K562 (cell line): ENCODE measurements around the gene SH2D7. TPM values are rescaled to one million over a fixed set of nuclear protein-coding genes. Genes with fewer than 3 reads are reported as not detected.

Source experiments
- ATAC-seq: fragments of 200-7000 bp; cut with Tn5 transposase; 3 replicates; pipeline ENCODE4 v1.9.1; 2020; ENCODE audit warnings: moderate library complexity
- BruUV-seq: library from RNA; stranded (reverse); fragments of 400-500 nt; replicated peaks from 2 replicates; lab custom pipeline; 2021; lab: Mats Ljungman, UMichigan
- CTCF ChIA-PET: fragments of 300-600 bp; formaldehyde crosslinking; extraction: SDS; loops from one replicate; lab custom pipeline; 2021; ENCODE audit warnings: low intra/inter-chr PET ratio; lab: Yijun Ruan, JAX
- POLR2A ChIA-PET: fragments of 300-600, 350-650 bp; sonication (Branson Sonifier 250); formaldehyde crosslinking; extraction: SDS; loops from one replicate; lab custom pipeline; 2021; ENCODE audit warnings: antibody characterized with exemption, inconsistent platforms; lab: Yijun Ruan, JAX
- DNase-seq, 4 experiments: peaks; one replicate each; pipeline versions ENCODE4 v3.0.0 to v3.0.0-alpha.2; 2011 to 2018; ENCODE audit warnings: low spot score in 3 of 4, mixed read lengths in 3 of 4; ENCODE audit errors: extremely low read depth in 1 of 4
- FAIRE-seq: peaks from 2 replicates; lab custom pipeline; 2011; peaks lifted over from hg19 to GRCh38; lab: Jason Lieb, UNC
- H2AFZ ChIP-seq: 2 replicates; pipeline ENCODE4 v1.6.0; 2011; ENCODE audit warnings: low read depth, low read length, control low read depth, inconsistent platforms
- H3K27ac ChIP-seq: fragments of 200-600 bp; 3 replicates; pipeline ENCODE4 v1.8.0; 2011; ENCODE audit warnings: low read depth, mild to moderate bottlenecking, control low read depth, inconsistent platforms, low read length, moderate library complexity, mixed read lengths; ENCODE audit errors: extremely low read depth
- H3K27me3 ChIP-seq, 2 experiments: fragments of 300-600 bp in 1 of 2; 2 replicates in 1 of 2; 3 replicates in 1 of 2; pipeline versions ENCODE4 v1.6.0 to v1.8.0; 2011; ENCODE audit warnings: inconsistent platforms in 2 of 2, low read length in 2 of 2, mild to moderate bottlenecking in 1 of 2, mixed read lengths in 1 of 2, moderate library complexity in 1 of 2; ENCODE audit not compliant: control insufficient read depth in 2 of 2, insufficient read depth in 2 of 2
- H3K36me3 ChIP-seq: fragments of 300-600 bp; 3 replicates; pipeline ENCODE4 v1.8.0; 2011; ENCODE audit warnings: mild to moderate bottlenecking, low read length, inconsistent platforms; ENCODE audit not compliant: control insufficient read depth, insufficient read depth
- H3K4me1 ChIP-seq, 2 experiments: fragments of 200-600 bp in 1 of 2; replicated peaks in 1 of 2; 2 replicates in 1 of 2; 3 replicates in 1 of 2; pipeline versions ENCODE4 v1.5.1 to v1.8.0; 2011; ENCODE audit warnings: inconsistent platforms in 2 of 2, low read length in 2 of 2, mild to moderate bottlenecking in 1 of 2, mixed read lengths in 1 of 2, moderate library complexity in 1 of 2; ENCODE audit not compliant: control insufficient read depth in 2 of 2, insufficient read depth in 2 of 2
- H3K4me2 ChIP-seq: 2 replicates; pipeline ENCODE4 v1.6.1; 2011; ENCODE audit warnings: low read length, control low read depth, inconsistent platforms, mixed read lengths; ENCODE audit not compliant: insufficient read depth
- H3K4me3 ChIP-seq: fragments of 200-600 bp; sonication (generic), shearing (Covaris generic); 2 replicates; pipeline ENCODE4 v1.5.1; 2016; ENCODE audit warnings: control low read depth, inconsistent platforms
- H3K79me2 ChIP-seq: fragments of 200-600 bp; 3 replicates; pipeline ENCODE4 v1.8.0; 2011; ENCODE audit warnings: low read length, inconsistent platforms; ENCODE audit not compliant: control insufficient read depth, insufficient read depth
- H3K9ac ChIP-seq, 2 experiments: 2 replicates each; pipeline versions ENCODE4 v1.6.0 to v1.6.1; 2011; ENCODE audit warnings: low read depth in 2 of 2, low read length in 2 of 2, control low read depth in 1 of 2, inconsistent platforms in 1 of 2, mild to moderate bottlenecking in 1 of 2, mixed read lengths in 1 of 2; ENCODE audit not compliant: insufficient read depth in 1 of 2
- H3K9me1 ChIP-seq: one replicate; pipeline ENCODE4 v1.6.0; 2011; ENCODE audit warnings: inconsistent platforms, mild to moderate bottlenecking, low read length, moderate library complexity; ENCODE audit not compliant: control insufficient read depth, insufficient read depth
- H3K9me3 ChIP-seq: replicated peaks from 2 replicates; pipeline ENCODE4 v1.5.1; 2011; ENCODE audit warnings: low read depth, low read length, inconsistent platforms; ENCODE audit not compliant: control insufficient read depth, insufficient read depth
- H4K20me1 ChIP-seq: replicated peaks from 2 replicates; pipeline ENCODE4 v1.6.1; 2011; ENCODE audit warnings: low read length, inconsistent platforms, mixed read lengths; ENCODE audit not compliant: control insufficient read depth, insufficient read depth
- ATF3 ChIP-seq, 2 experiments: fragments of 450-650 bp in 1 of 2; sonication (generic) in 1 of 2; formaldehyde crosslinking in 1 of 2; IDR thresholded peaks in 1 of 2; conservative IDR thresholded peaks in 1 of 2; 2 replicates each; pipeline versions ENCODE4 v1.6.1 to v1.8.1; 2016 to 2023; ENCODE audit warnings: mild to moderate bottlenecking in 2 of 2, moderate library complexity in 2 of 2, inconsistent platforms in 1 of 2, missing genetic modification reagents in 1 of 2
- CBX1 ChIP-seq: sonication (generic); IDR thresholded peaks from 2 replicates; pipeline ENCODE4 v1.6.1; 2016; ENCODE audit warnings: antibody characterized with exemption, low read depth, mild to moderate bottlenecking
- CC2D1A ChIP-seq: fragments of 450-650 bp; IDR thresholded peaks from 2 replicates; pipeline ENCODE4 v1.6.1; 2017; ENCODE audit warnings: mild to moderate bottlenecking
- LEF1 ChIP-seq: fragments of 450-650 bp; IDR thresholded peaks from 2 replicates; pipeline ENCODE4 v1.6.1; 2016; ENCODE audit warnings: mild to moderate bottlenecking
- MIER1 ChIP-seq: fragments of 450-650 bp; IDR thresholded peaks from 2 replicates; pipeline ENCODE4 v1.6.1; 2016; ENCODE audit warnings: antibody characterized with exemption, mild to moderate bottlenecking, low read depth
- SMARCA4 ChIP-seq: fragments of 450-650 bp; IDR thresholded peaks from 2 replicates; pipeline ENCODE4 v1.6.1; 2016
- ZNF239 ChIP-seq: fragments of 250-450 bp; sonication (Bioruptor Pico); IDR thresholded peaks from 2 replicates; pipeline ENCODE4 v1.4.0; 2020; ENCODE audit warnings: mild to moderate bottlenecking
- ZNF785 ChIP-seq: fragments of 250-450 bp; sonication (Bioruptor Pico); IDR thresholded peaks from 2 replicates; pipeline ENCODE4 v1.4.0; 2020; ENCODE audit warnings: mild to moderate bottlenecking
- WGBS: fragments of 100-300 bp; shearing (Covaris generic); methylation state at CpG from one replicate; pipeline ENCODE4 v1.1.6; 2016; ENCODE audit warnings: low coverage, mixed read lengths; ENCODE audit not compliant: insufficient coverage; ENCODE audit errors: missing lambda C conversion rate; 5-methylcytosine and 5-hydroxymethylcytosine counted together
- in situ Hi-C: fragments of 300-500 bp; cut with MboI; formaldehyde crosslinking; loops from 4 replicates; pipeline ENCODE4 v1.15.0; 2018; ENCODE audit warnings: inconsistent platforms, mixed read lengths
- intact Hi-C: fragments of 100-400 bp; cut with micrococcal nuclease; formaldehyde crosslinking; loops from 2 replicates; pipeline ENCODE4 v1.14.2; 2022
- polyA plus RNA-seq, 8 experiments: library from polyadenylated mRNA; depleted of rRNA in 4 of 8; stranded (reverse) in 5 of 8; unstranded in 3 of 8; fragments of >200 nt; fragmentation: Nextera tagmentation in 2 of 8; fragmentation: Illumina TruSeq in 1 of 8; extraction: Ambion mirVana in 2 of 8; extraction: Trizol in 1 of 8; gene quantifications; 2 replicates each; pipeline versions ENCODE4 v1.2.1 to v1.2.3, GENCODE V29; 2011 to 2014; ENCODE audit warnings: inconsistent platforms in 1 of 8, missing spikeins in 1 of 8
- total RNA-seq, 7 experiments: library from RNA; depleted of rRNA in 6 of 7; stranded (reverse); fragments of >200 nt in 6 of 7; fragmentation: Illumina TruSeq in 2 of 7; extraction: Trizol in 2 of 7; gene quantifications; 2 replicates each; pipeline versions ENCODE4 v1.2.1 to v1.2.3, GENCODE V29; 2011 to 2021; ENCODE audit warnings: low replicate concordance in 1 of 7

Gene SH2D7
- total and polyA plus RNA-seq, 9 of the 15 experiments (the other 6 are each of a cell fraction or from before 2014, with no cell fraction given), result not detected

DNA sequence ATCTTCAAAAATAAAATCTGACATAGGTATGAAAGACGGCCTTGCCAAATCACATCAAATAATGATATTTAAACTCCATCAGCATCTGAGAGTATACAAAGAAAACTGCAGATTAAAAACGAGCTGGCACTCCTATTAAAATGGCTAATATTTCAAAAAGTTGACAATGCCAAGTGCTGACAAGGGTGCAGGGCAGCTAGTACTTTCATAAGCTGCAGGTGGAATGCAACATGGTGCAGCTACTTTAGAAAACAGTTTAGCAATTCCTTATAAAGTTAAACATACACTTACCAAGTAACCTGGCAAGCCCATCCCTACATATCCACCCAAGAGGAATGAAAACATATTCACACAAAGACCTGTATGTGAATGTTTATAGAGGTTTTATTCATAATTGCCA, 37.8 kb upstream of the SH2D7 start:
- BruUV-seq, result no TSS peak
- Histone ChIP-seq H3K9ac (no peak overlapping the region), H3K4me2 (no peak overlapping the region), H3K79me2 (no peaks in the 10 kb centered on the region), H2AFZ (no peak overlapping the region), H3K9me3 (no peaks in the 10 kb centered on the region), H3K36me3 (peaks cover 9% of the 10 kb centered on the region; the same call in 2 of the 3 replicates), H3K9me1 (no peaks in the 10 kb centered on the region), H3K27ac (no peak overlapping the region), H3K4me3 (no peak overlapping the region), H4K20me1 (peaks cover 8% of the 10 kb centered on the region; the same call in 1 of the 2 replicates), H3K4me1 (peaks cover 0 to 3% of the 10 kb centered on the region in 2 experiments; a peak in 1 of 5 replicates), H3K27me3 (no peaks in the 10 kb centered on the region)
- no peak for ATAC-seq
- WGBS, result 39% methylated on average over 2 of the region's 2 CpGs
- in situ Hi-C loops (no loop called here), intact Hi-C loops (no loop called here)
- POLR2A ChIA-PET, result interaction anchor here (0.7 kb wide), 1 partner anchor 641 kb away, joined by 3 read pairs; no protein-coding TSS in a partner anchor
- FAIRE-seq, result no peak
- no peak for DNase-seq
- TF ChIP-seq ZNF785 (CRISPR knock-in tag) (no peak), CBX1 (no peak), ZNF239 (no peak), LEF1 (no peak), SMARCA4 (no peak), MIER1 (no peak), CC2D1A (no peak), ATF3 (IDR thresholded peaks at IDR 0.05) (no peak), ATF3 (CRISPR knock-in tag; conservative IDR thresholded peaks at IDR 0.05) (no peak)
- CTCF ChIA-PET, result no interaction called here
